Adrenal gland (tissue), 12 donors: ENCODE data around the gene FGD4. TPM values are rescaled to one million over a fixed set of nuclear protein-coding genes. Genes with fewer than 3 reads are reported as not detected.

Source experiments
- DNase-seq, 7 donors: peaks; one replicate each; pipeline ENCODE4 v3.0.0-alpha.2; 2019 to 2020
- H3K27ac ChIP-seq, 5 donors: fragments of 200-600 bp; sonication (generic) in 4 of 5; 1 replicate in 3 of 5; 2 replicates in 2 of 5; pipeline versions ENCODE4 v1.5.1 to v1.8.0; 2016 to 2020; ENCODE audit warnings: mild to moderate bottlenecking in 1 of 5
- H3K27me3 ChIP-seq: fragments of 200-600 bp; 2 replicates; pipeline ENCODE4 v1.8.0; 2021
- H3K36me3 ChIP-seq, 2 donors: fragments of 200-600 bp; replicated peaks in 1 of 2; 1 replicate in 1 of 2; 2 replicates in 1 of 2; pipeline versions ENCODE4 v1.5.1 to v1.8.0; 2018 to 2022
- H3K4me1 ChIP-seq, 2 donors: fragments of 200-600 bp; replicated peaks in 1 of 2; 1 replicate in 1 of 2; 2 replicates in 1 of 2; pipeline versions ENCODE4 v1.5.1 to v1.8.0; 2018 to 2021
- H3K4me3 ChIP-seq, 4 donors: fragments of 200-600 bp; sonication (generic) in 3 of 4; one replicate each; pipeline ENCODE4 v1.5.1; 2016 to 2018
- H3K9me3 ChIP-seq, 3 donors: fragments of 200-600 bp; sonication (generic) in 1 of 3; replicated peaks in 1 of 3; 1 replicate in 2 of 3; 2 replicates in 1 of 3; pipeline versions ENCODE4 v1.5.1 to v1.8.0; 2016 to 2021
- POLR2A ChIP-seq, 2 donors: fragments of 450-650 bp; IDR thresholded peaks; one replicate each; pipeline ENCODE4 v1.6.1; 2017; ENCODE audit warnings: antibody characterized with exemption in 2 of 2, mild to moderate bottlenecking in 2 of 2, moderate library complexity in 1 of 2
- WGBS, 4 donors: extraction: QIAGEN DNeasy Blood & Tissue Kit in 2 of 4; methylation state at CpG; one replicate each; pipeline versions ENCODE4 v1.1.5 to v1.1.7; 2013 to 2017; 5-methylcytosine and 5-hydroxymethylcytosine counted together
- intact Hi-C, 2 donors: fragments of 100-400 bp; cut with DNase I; formaldehyde crosslinking; loops; one replicate each; pipeline versions ENCODE4 v1.14.1 to v1.15.0; 2022 to 2023
- polyA plus RNA-seq, 3 donors: library from polyadenylated mRNA; stranded (reverse); fragments of 200-250 nt in 2 of 3; fragments of 350-450 nt in 1 of 3; fragmentation: Illumina TruSeq in 1 of 3; extraction: RNeasy Lipid Tissue Mini Kit (QIAGEN cat#74804) in 1 of 3; gene quantifications; one replicate each; pipeline ENCODE4 v1.2.3, GENCODE V29; 2013 to 2014
- total RNA-seq, 9 donors: library from RNA; depleted of rRNA in 4 of 9; stranded (reverse); fragments of >200 nt in 4 of 9; fragments of 120-200 nt in 1 of 9; fragmentation: NEBNext Ultra II Directional in 1 of 9; extraction: Animal tissue kit (Norgen Biotek cat#: 25700) in 1 of 9; gene quantifications; one replicate each; pipeline versions ENCODE4 v1.1.0 to v1.2.4, GENCODE V29; 2013 to 2023
- TF ChIP-seq, protein P1 (sequence below), 6 experiments: fragments of 450-650 bp in 4 of 6; fragments of 200-600 bp in 2 of 6; sonication (generic) in 1 of 6; IDR thresholded peaks; 1 replicate in 5 of 6; 2 replicates in 1 of 6; pipeline versions ENCODE4 v1.5.1 to v1.8.0; 2016 to 2021; ENCODE audit warnings: antibody characterized with exemption in 6 of 6, mild to moderate bottlenecking in 2 of 6, moderate library complexity in 1 of 6
- donor health status: healthy with polysubstance abuse.
- donor health status: Bipolar disorder and iron deficiency.
- donor health status: DM: yes; HTN: yes; CAD: no.
- donor health status: DM: no; HTN: no; CAD: no.
- donor health status: DM: no; HTN: no; CAD: no.
- donor health status: DM: yes; HTN: yes; CAD: no.

Gene FGD4
- total and polyA plus RNA-seq, 12 donors = 1.7 to 38.5 (median 16.6) TPM

DNA sequence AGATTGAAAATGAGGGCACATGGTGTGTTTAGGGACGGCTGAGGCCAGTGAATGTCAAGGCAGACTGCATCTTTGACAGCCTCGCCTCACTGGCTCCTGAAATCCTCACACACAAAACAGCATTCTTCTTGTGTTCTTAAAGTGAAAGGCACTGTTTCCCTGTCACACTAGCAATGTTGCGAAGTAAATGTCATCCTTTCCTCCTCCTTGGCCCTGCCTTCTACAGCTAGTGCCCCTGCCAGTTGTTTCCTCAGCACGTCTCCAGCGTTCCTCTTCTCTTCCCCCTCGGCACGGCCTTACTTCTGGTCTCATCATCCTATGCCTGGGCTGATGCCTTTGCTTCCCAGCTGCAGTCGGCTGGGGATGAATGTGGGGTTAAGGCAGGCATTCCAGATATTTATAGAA lies 150.3 kb downstream of the FGD4 start:
- intact Hi-C loops = no loop called here
- Histone ChIP-seq H3K4me3 (no peak overlapping the region), H3K9me3 (no peaks in the 10 kb centered on the region), H3K27ac (peak overlapping the region in 3 of 5 donors; percentile 43 to 65 (median 64)), H3K36me3 (no peaks in the 10 kb centered on the region), H3K27me3 (no peaks in the 10 kb centered on the region), H3K4me1 (peaks cover 12 to 36% of the 10 kb centered on the region in 2 donors)
- peak in 2 of 7 donors; percentile 12 to 16 for DNase-seq
- TF ChIP-seq, protein P1, sequence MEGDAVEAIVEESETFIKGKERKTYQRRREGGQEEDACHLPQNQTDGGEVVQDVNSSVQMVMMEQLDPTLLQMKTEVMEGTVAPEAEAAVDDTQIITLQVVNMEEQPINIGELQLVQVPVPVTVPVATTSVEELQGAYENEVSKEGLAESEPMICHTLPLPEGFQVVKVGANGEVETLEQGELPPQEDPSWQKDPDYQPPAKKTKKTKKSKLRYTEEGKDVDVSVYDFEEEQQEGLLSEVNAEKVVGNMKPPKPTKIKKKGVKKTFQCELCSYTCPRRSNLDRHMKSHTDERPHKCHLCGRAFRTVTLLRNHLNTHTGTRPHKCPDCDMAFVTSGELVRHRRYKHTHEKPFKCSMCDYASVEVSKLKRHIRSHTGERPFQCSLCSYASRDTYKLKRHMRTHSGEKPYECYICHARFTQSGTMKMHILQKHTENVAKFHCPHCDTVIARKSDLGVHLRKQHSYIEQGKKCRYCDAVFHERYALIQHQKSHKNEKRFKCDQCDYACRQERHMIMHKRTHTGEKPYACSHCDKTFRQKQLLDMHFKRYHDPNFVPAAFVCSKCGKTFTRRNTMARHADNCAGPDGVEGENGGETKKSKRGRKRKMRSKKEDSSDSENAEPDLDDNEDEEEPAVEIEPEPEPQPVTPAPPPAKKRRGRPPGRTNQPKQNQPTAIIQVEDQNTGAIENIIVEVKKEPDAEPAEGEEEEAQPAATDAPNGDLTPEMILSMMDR (IDR thresholded peaks at IDR 0.05) = no peak
- TF ChIP-seq POLR2A (IDR thresholded peaks at IDR 0.05) = no peak
- 49 to 60% (median 55%) methylated on average over 8 of the region's 8 CpGs for WGBS, 4 donors

DNA sequence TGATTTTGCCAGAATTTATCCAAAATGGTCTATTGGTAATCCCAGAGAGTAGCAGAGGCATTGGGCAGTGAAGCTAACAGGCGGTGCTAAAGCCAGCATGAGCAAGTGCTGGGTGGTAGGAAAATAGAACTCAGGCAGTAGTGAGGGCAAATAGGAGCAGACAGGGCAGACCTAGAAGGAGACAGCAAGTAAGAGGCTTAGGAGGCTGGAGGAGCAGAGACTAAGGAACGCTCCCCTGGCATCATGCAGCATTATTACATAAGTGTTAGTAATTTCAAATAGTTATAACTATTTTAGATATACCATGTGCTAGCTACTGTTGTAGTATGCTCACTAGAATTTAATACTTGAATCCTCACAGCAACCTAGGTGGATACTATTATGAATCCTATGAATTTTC lies 151.7 kb downstream of the FGD4 start:
- TF ChIP-seq, protein P1 (IDR thresholded peaks at IDR 0.05) = no peak
- TF ChIP-seq POLR2A (IDR thresholded peaks at IDR 0.05) = no peak
- no peaks in the 10 kb centered on the region for H3K36me3 ChIP-seq
- no peak overlapping the region for H3K4me3 ChIP-seq
- H3K27me3 ChIP-seq = no peaks in the 10 kb centered on the region
- no peak overlapping the region for H3K27ac ChIP-seq
- 92 to 98% (median 95%) methylated on average over 2 of the region's 2 CpGs for WGBS, 4 donors
- H3K4me1 ChIP-seq = peaks cover 12 to 24% of the 10 kb centered on the region in 2 donors
- no peak for DNase-seq
- H3K9me3 ChIP-seq = no peaks in the 10 kb centered on the region
- intact Hi-C loops = no loop called here

- Histone ChIP-seq H3K36me3 (no peaks in the 10 kb centered on the region), H3K27me3 (no peaks in the 10 kb centered on the region), H3K9me3 (no peaks in the 10 kb centered on the region), H3K4me1 (peaks cover 6 to 25% of the 10 kb centered on the region in 2 donors), H3K4me3 (peak overlapping the region in 1 of 4 donors; percentile 25), H3K27ac (peak overlapping the region in 3 of 5 donors; percentile 0 to 46 (median 22))
- 45 to 70% (median 53%) methylated on average over 1 of the region's 1 CpG for WGBS, 4 donors
- DNase-seq = no peak
- intact Hi-C loops = no loop called here
- no peak for TF ChIP-seq POLR2A (IDR thresholded peaks at IDR 0.05)
Observed at GRCh38 chr12:32558903-32559302, 159.5 kb downstream of the FGD4 start.

DNA sequence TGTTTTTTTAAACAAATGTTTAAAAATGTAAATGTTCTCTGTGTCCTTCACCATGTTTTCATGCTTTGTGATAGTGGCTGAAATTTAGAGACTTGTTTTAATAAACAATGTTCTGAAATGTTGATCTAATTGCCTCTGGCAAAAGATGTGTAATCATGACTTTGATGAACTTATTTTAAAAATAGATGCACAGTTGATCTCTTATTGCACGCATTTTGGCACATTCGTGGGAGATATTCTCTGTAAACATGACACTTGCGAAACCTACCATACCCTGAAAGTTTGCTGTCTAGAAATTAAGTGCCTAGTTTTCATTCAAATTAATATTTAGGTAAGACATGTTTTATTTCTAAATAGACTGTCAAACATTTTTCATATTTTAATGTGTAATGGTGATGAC lies 160.1 kb downstream of the FGD4 start:
- Histone ChIP-seq H3K4me3 (peak overlapping the region in 1 of 4 donors; percentile 25), H3K4me1 (peaks cover 6 to 25% of the 10 kb centered on the region in 2 donors), H3K36me3 (no peaks in the 10 kb centered on the region), H3K27me3 (no peaks in the 10 kb centered on the region), H3K9me3 (no peaks in the 10 kb centered on the region), H3K27ac (peak overlapping the region in 3 of 5 donors; percentile 0 to 46 (median 22))
- no peak for DNase-seq
- intact Hi-C loops = no loop called here
- WGBS, 4 donors = 21 to 34% (median 25%) methylated on average over 3 of the region's 3 CpGs
- TF ChIP-seq POLR2A (IDR thresholded peaks at IDR 0.05) = no peak
- TF ChIP-seq, protein P1 (IDR thresholded peaks at IDR 0.05) = no peak

DNA sequence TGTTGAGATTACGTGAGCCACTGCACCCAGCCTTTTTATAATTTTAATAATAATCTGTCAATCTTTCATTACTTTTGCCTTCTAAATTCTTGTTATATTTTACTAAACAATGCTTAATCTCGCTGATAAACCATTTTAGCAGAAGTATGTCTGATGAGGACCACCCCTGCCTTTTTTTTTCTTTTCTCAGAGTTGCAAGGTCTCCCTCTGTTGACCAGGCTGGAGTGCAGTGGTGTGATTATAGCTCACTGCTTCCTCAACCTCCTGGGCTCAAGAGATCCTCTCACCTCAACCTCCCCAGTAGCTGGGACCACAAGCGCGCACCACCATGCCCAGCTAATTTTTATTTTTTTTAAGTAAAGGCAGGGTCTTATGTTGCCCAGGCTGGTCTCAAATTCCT lies 161.2 kb downstream of the FGD4 start:
- intact Hi-C loops = no loop called here
- TF ChIP-seq, protein P1 (IDR thresholded peaks at IDR 0.05) = no peak
- TF ChIP-seq POLR2A (IDR thresholded peaks at IDR 0.05) = no peak
- Histone ChIP-seq H3K36me3 (no peaks in the 10 kb centered on the region), H3K27me3 (no peaks in the 10 kb centered on the region), H3K9me3 (no peaks in the 10 kb centered on the region), H3K4me3 (no peak overlapping the region), H3K27ac (no peak overlapping the region), H3K4me1 (peaks cover 6 to 25% of the 10 kb centered on the region in 2 donors)
- no peak for DNase-seq
- WGBS, 4 donors = 96 to 99% (median 98%) methylated on average over 4 of the region's 4 CpGs
